ENCODE measurements around the gene GALNT2.
A peak's percentile ranks its signal among the peaks of the same experiment; 100 is the strongest.

The GALNT2 gene

DNA sequence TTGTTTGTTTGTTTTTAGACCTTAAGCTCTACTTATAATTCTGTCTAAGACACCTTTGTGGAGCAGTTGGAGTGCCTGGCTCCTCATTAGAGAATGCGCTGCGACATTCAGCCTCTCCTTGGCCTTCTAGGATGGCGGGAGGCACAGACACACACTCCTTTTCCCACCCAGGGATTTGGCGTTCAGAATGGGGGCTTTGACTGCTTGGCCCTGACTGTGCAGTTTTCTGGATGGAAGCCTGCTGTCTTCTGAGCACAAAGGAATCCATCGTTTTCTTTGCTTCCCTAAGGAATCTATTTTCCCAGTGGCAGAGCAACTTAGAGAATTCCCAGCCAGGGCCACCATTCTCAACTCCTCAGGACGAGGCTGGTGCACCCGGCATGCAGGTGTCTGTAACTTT lies 83.6 kb downstream of the GALNT2 start:
- peak overlapping the region; percentile 5; the same call in 1 of the 2 replicates for H2AFZ ChIP-seq (ENCODE audit: low read length)
- no peak for DNase-seq
- no peaks in the 10 kb centered on the region for H3K36me3 ChIP-seq (replicated peaks; ENCODE audit: insufficient read depth, low read length)
- H3K4me1 ChIP-seq (ENCODE audit: low read length) = peaks cover 49% of the 10 kb centered on the region
- H3F3A ChIP-seq (ENCODE audit: insufficient read depth, low read length) = peaks cover 38% of the 10 kb centered on the region
- peak overlapping the region; percentile 24 for H3K4me3 ChIP-seq (ENCODE audit: low read length)
- H3K9ac ChIP-seq (ENCODE audit: low read length) = peak overlapping the region; percentile 58
- H3K4me2 ChIP-seq (ENCODE audit: low read depth, low read length) = peak overlapping the region; percentile 73
- H3K9me2 ChIP-seq (replicated peaks; ENCODE audit: insufficient read depth, low read length) = no peaks in the 10 kb centered on the region
- H3K27me3 ChIP-seq (replicated peaks; ENCODE audit: insufficient read depth, low read length) = no peaks in the 10 kb centered on the region
- H3K79me2 ChIP-seq (ENCODE audit: low read length) = peaks cover 98% of the 10 kb centered on the region
- no peaks in the 10 kb centered on the region for H3K9me3 ChIP-seq (replicated peaks; ENCODE audit: insufficient read depth, low read length)
- H3K27ac ChIP-seq (ENCODE audit: low read length) = peak overlapping the region; percentile 78
- H4K20me1 ChIP-seq (ENCODE audit: insufficient read depth, low read length) = no peaks in the 10 kb centered on the region
- TF ChIP-seq, protein P1, sequence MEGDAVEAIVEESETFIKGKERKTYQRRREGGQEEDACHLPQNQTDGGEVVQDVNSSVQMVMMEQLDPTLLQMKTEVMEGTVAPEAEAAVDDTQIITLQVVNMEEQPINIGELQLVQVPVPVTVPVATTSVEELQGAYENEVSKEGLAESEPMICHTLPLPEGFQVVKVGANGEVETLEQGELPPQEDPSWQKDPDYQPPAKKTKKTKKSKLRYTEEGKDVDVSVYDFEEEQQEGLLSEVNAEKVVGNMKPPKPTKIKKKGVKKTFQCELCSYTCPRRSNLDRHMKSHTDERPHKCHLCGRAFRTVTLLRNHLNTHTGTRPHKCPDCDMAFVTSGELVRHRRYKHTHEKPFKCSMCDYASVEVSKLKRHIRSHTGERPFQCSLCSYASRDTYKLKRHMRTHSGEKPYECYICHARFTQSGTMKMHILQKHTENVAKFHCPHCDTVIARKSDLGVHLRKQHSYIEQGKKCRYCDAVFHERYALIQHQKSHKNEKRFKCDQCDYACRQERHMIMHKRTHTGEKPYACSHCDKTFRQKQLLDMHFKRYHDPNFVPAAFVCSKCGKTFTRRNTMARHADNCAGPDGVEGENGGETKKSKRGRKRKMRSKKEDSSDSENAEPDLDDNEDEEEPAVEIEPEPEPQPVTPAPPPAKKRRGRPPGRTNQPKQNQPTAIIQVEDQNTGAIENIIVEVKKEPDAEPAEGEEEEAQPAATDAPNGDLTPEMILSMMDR (IDR thresholded peaks at IDR 0.05; ENCODE audit: low read length) = no peak

DNA sequence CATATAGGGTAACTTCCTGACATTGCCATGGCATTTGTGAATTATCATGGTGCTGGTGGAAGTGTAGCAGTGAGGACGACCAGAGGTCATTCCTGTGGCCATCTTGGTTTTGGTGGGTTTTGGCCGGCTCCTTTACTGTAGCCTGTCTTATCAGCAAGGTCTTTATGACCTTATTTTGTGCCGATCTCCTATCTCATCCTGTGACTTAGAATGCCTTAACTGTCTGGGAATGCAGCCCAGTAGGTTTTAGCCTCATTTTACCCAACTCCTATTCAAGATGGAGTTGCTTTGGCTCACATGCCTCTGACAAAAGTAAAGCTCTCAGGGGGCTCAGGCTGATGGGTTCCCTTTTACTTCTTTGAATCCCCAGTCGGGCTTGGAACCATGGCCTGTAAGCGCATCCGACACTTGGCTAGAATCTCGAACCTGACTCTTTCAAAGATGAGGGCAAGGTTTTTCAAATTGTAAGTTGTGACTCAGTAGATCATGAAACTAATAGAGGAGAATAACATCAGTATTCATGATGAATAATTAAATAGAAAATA lies 85.0 kb downstream of the GALNT2 start:
- Histone ChIP-seq H3K36me3 (replicated peaks; ENCODE audit: insufficient read depth, low read length) (no peaks in the 10 kb centered on the region), H3K9ac (ENCODE audit: low read length) (no peak overlapping the region), H4K20me1 (ENCODE audit: insufficient read depth, low read length) (no peaks in the 10 kb centered on the region), H3K27ac (ENCODE audit: low read length) (no peak overlapping the region), H3K9me3 (replicated peaks; ENCODE audit: insufficient read depth, low read length) (no peaks in the 10 kb centered on the region), H3K4me2 (ENCODE audit: low read depth, low read length) (no peak overlapping the region), H3F3A (ENCODE audit: insufficient read depth, low read length) (peaks cover 25% of the 10 kb centered on the region), H2AFZ (ENCODE audit: low read length) (no peak overlapping the region), H3K4me1 (ENCODE audit: low read length) (peaks cover 37% of the 10 kb centered on the region), H3K9me2 (replicated peaks; ENCODE audit: insufficient read depth, low read length) (no peaks in the 10 kb centered on the region), H3K27me3 (replicated peaks; ENCODE audit: insufficient read depth, low read length) (no peaks in the 10 kb centered on the region), H3K79me2 (ENCODE audit: low read length) (peaks cover 98% of the 10 kb centered on the region), H3K4me3 (ENCODE audit: low read length) (no peak overlapping the region)
- DNase-seq = no peak
- no peak for TF ChIP-seq EZH2phosphoT487 (IDR thresholded peaks at IDR 0.05; ENCODE audit: low read length)
- TF ChIP-seq EZH2 (optimal IDR thresholded peaks at IDR 0.05; ENCODE audit: low read depth, low read length) = no peak
- TF ChIP-seq, protein P1 (IDR thresholded peaks at IDR 0.05; ENCODE audit: low read length) = no peak

DNA sequence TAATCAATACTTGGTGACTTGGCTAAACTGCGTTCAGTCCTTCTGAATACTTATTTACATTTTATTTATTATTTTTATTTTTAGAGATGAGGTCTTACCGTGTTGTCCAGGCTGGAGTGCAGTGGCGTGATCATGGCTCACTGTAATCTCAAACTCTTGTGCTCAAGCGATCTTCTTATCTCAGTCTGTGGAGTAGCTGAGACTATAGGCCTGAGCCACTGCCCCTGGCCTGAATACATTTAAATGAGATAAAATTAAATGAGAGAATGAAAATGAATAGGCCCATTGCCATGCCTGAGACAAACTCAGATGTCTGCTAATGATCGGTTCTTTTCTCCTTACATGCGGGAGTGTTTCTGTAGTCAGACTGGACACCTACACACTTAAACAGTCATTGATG lies 86.0 kb downstream of the GALNT2 start:
- Histone ChIP-seq H3K9me2 (replicated peaks; ENCODE audit: insufficient read depth, low read length) (no peaks in the 10 kb centered on the region), H3K27ac (ENCODE audit: low read length) (no peak overlapping the region), H3K4me1 (ENCODE audit: low read length) (peaks cover 27% of the 10 kb centered on the region), H3F3A (ENCODE audit: insufficient read depth, low read length) (peaks cover 24% of the 10 kb centered on the region), H3K36me3 (replicated peaks; ENCODE audit: insufficient read depth, low read length) (no peaks in the 10 kb centered on the region), H3K9me3 (replicated peaks; ENCODE audit: insufficient read depth, low read length) (no peaks in the 10 kb centered on the region), H2AFZ (ENCODE audit: low read length) (no peak overlapping the region), H3K27me3 (replicated peaks; ENCODE audit: insufficient read depth, low read length) (no peaks in the 10 kb centered on the region), H3K4me2 (ENCODE audit: low read depth, low read length) (no peak overlapping the region), H3K4me3 (ENCODE audit: low read length) (no peak overlapping the region), H3K9ac (ENCODE audit: low read length) (no peak overlapping the region), H4K20me1 (ENCODE audit: insufficient read depth, low read length) (no peaks in the 10 kb centered on the region), H3K79me2 (ENCODE audit: low read length) (peaks cover 98% of the 10 kb centered on the region)
- TF ChIP-seq EZH2 (optimal IDR thresholded peaks at IDR 0.05; ENCODE audit: low read depth, low read length) (no peak), EZH2phosphoT487 (IDR thresholded peaks at IDR 0.05; ENCODE audit: low read length) (no peak)
- TF ChIP-seq, protein P1 (IDR thresholded peaks at IDR 0.05; ENCODE audit: low read length) = no peak
- DNase-seq = no peak

Data from MM.1S (cell line).